MM.1S (cell line): ENCODE data around the gene PSPN.
A peak's percentile ranks its signal among the peaks of the same experiment; 100 is the strongest.

Experiments
- DNase-seq: peaks from one replicate; pipeline ENCODE4 v3.0.0-alpha.2; 2015
- H2AFZ ChIP-seq: fragments of 300-600 bp; sonication (generic); 2 replicates; pipeline ENCODE4 v1.6.0; 2016; ENCODE audit warnings: antibody characterized with exemption, low read length
- H3F3A ChIP-seq: fragments of 300-600 bp; sonication (generic); 2 replicates; pipeline ENCODE4 v1.6.1; 2016; ENCODE audit warnings: mild to moderate bottlenecking, antibody characterized with exemption, low read length, moderate library complexity, mixed read lengths; ENCODE audit not compliant: insufficient read depth
- H3K27ac ChIP-seq: fragments of 300-600 bp; sonication (generic); 2 replicates; pipeline ENCODE4 v1.5.1; 2016; ENCODE audit warnings: mild to moderate bottlenecking, low read length
- H3K27me3 ChIP-seq: fragments of 300-600 bp; sonication (generic); replicated peaks from 2 replicates; pipeline ENCODE4 v1.6.0; 2016; ENCODE audit warnings: low read length; ENCODE audit not compliant: insufficient read depth
- H3K36me3 ChIP-seq: fragments of 300-600 bp; sonication (generic); replicated peaks from 2 replicates; pipeline ENCODE4 v1.6.1; 2016; ENCODE audit warnings: mild to moderate bottlenecking, low read length, mixed read lengths; ENCODE audit not compliant: insufficient read depth
- H3K4me1 ChIP-seq: fragments of 300-600 bp; sonication (generic); 2 replicates; pipeline ENCODE4 v1.6.1; 2016; ENCODE audit warnings: low read length, mixed read lengths
- H3K4me2 ChIP-seq: fragments of 300-600 bp; sonication (generic); 2 replicates; pipeline ENCODE4 v1.6.0; 2016; ENCODE audit warnings: low read depth, low read length
- H3K4me3 ChIP-seq: fragments of 300-600 bp; sonication (generic); 2 replicates; pipeline ENCODE4 v1.5.1; 2016; ENCODE audit warnings: low read length, mixed read lengths
- H3K79me2 ChIP-seq: fragments of 300-600 bp; sonication (generic); 2 replicates; pipeline ENCODE4 v1.6.1; 2016; ENCODE audit warnings: mixed run types, low read length, mixed read lengths
- H3K9ac ChIP-seq: fragments of 300-600 bp; sonication (generic); 2 replicates; pipeline ENCODE4 v1.6.1; 2016; ENCODE audit warnings: low read length, mixed read lengths
- H3K9me2 ChIP-seq: fragments of 300-600 bp; sonication (generic); replicated peaks from 2 replicates; pipeline ENCODE4 v1.6.1; 2016; ENCODE audit warnings: mild to moderate bottlenecking, low read length, mixed read lengths; ENCODE audit not compliant: insufficient read depth
- H3K9me3 ChIP-seq: fragments of 300-600 bp; sonication (generic); replicated peaks from 2 replicates; pipeline ENCODE4 v1.6.1; 2016; ENCODE audit warnings: mild to moderate bottlenecking, low read length, mixed read lengths; ENCODE audit not compliant: insufficient read depth
- H4K20me1 ChIP-seq: fragments of 300-600 bp; sonication (generic); 2 replicates; pipeline ENCODE4 v1.6.1; 2016; ENCODE audit warnings: mild to moderate bottlenecking, low read length, moderate library complexity, mixed read lengths; ENCODE audit not compliant: insufficient read depth
- CTCF ChIP-seq: fragments of 300-600 bp; sonication (generic); IDR thresholded peaks from 2 replicates; pipeline ENCODE4 v1.5.1; 2016; ENCODE audit warnings: antibody characterized with exemption, low read length, mixed read lengths
- EZH2 ChIP-seq: fragments of 300-600 bp; sonication (generic); optimal IDR thresholded peaks from 2 replicates; pipeline ENCODE3; 2017; ENCODE audit warnings: low read depth, mild to moderate bottlenecking, antibody characterized with exemption, low read length, mixed read lengths
- EZH2phosphoT487 ChIP-seq: fragments of 300-600 bp; sonication (generic); IDR thresholded peaks from 2 replicates; pipeline ENCODE4 v1.6.1; 2018; ENCODE audit warnings: antibody characterized with exemption, low read length

Gene PSPN

DNA sequence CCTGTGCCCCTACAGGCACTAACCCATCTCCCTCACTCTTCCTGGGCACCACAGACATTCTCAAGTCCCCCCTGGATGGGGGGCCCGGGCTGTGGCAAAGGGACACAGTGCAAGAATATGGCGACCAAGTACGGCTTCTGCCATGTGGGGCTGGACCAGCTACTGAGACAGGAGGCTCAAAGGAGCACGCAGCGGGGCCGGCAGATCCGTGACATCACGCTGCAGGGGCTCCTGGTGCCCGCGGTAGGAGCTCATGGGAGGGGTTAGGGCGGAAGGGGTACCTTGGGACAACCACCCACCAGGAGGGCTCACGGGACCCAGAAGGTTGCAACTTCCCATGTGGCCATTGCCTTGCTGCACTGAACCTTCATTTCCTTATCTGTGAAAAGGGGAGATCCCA is 20.6 kb upstream of the PSPN start:
- Histone ChIP-seq H3F3A (no peaks in the 10 kb centered on the region), H2AFZ (no peak overlapping the region), H4K20me1 (no peaks in the 10 kb centered on the region), H3K9ac (no peak overlapping the region), H3K27me3 (no peaks in the 10 kb centered on the region; the same call in 1 of the 2 replicates), H3K36me3 (no peaks in the 10 kb centered on the region), H3K9me2 (no peaks in the 10 kb centered on the region), H3K4me3 (no peak overlapping the region), H3K79me2 (peaks cover 17% of the 10 kb centered on the region), H3K4me1 (peaks cover 9% of the 10 kb centered on the region), H3K27ac (no peak overlapping the region), H3K4me2 (no peak overlapping the region), H3K9me3 (no peaks in the 10 kb centered on the region)
- DNase-seq, result no peak
- no peak for TF ChIP-seq CTCF

DNA sequence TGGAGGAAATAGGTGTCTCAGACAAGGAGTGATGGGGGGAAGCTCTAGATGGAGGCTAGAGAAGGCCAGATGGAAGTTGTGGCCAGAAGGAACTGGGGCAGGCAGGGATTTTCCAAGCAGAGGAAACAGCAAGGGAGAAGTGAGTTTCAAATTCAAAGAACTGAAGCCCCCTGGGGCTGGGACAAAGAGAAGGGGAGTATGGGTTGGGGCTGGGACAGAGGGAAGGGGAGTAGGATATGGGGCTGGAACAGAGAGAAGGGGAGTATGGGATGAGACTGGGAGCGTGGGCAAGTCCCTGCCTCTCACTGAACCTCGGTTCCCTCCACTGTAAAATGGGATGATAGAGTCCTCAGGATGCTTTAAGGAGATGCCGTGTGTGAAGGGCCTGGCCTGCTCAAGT is 19.1 kb upstream of the PSPN start:
- DNase-seq, result no peak
- Histone ChIP-seq H3K36me3 (0 out of 2 replicates have a peak, but pooled peaks cover 3% of the 10 kb centered on the region), H3K4me3 (no peak overlapping the region), H3K9me2 (no peaks in the 10 kb centered on the region), H3K27ac (no peak overlapping the region), H3K79me2 (peaks cover 25% of the 10 kb centered on the region), H2AFZ (no peak overlapping the region), H3K4me2 (no peak overlapping the region), H3K9ac (no peak overlapping the region), H3K9me3 (no peaks in the 10 kb centered on the region), H3F3A (no peaks in the 10 kb centered on the region), H3K4me1 (peaks cover 9% of the 10 kb centered on the region), H4K20me1 (no peaks in the 10 kb centered on the region), H3K27me3 (no peaks in the 10 kb centered on the region)
- TF ChIP-seq CTCF, result no peak
- no peak for TF ChIP-seq EZH2phosphoT487
- TF ChIP-seq EZH2, result no peak

- Histone ChIP-seq H3K9ac (peak overlapping the region; percentile 88), H3K27ac (peak overlapping the region; percentile 88; the same call in 1 of the 2 replicates), H3K4me2 (peak overlapping the region; percentile 78), H2AFZ (peak overlapping the region; percentile 98), H3K4me1 (peaks cover 9% of the 10 kb centered on the region), H3K9me3 (no peaks in the 10 kb centered on the region), H3K36me3 (0 out of 2 replicates have a peak, but pooled peaks cover 7% of the 10 kb centered on the region), H3K79me2 (peaks cover 25% of the 10 kb centered on the region), H4K20me1 (no peaks in the 10 kb centered on the region), H3F3A (no peaks in the 10 kb centered on the region), H3K27me3 (no peaks in the 10 kb centered on the region), H3K9me2 (no peaks in the 10 kb centered on the region), H3K4me3 (peak overlapping the region; percentile 84)
- peak; percentile 48 for DNase-seq
- TF ChIP-seq EZH2 (no peak), EZH2phosphoT487 (no peak), CTCF (no peak)
These were observed 18.3 kb upstream of the PSPN start for GRCh38 chr19:6393983-6394412.
